ENCODE results near the gene SNF8.

GRCh38 chr17:48907713-48908046 is 37.0 kb downstream of the SNF8 start:
- TF ChIP-seq CTCF (IDR thresholded peaks at IDR 0.05) (no peak), EP300 (IDR thresholded peaks at IDR 0.05) (no peak)

All from ovary (tissue), 3 donors.